K562 (cell line): Measurements from ENCODE around the gene AURKB. TPM values are rescaled to one million over a fixed set of nuclear protein-coding genes. Genes with fewer than 3 reads are reported as not detected.

Experiments used
- CBFB ChIP-seq: sonication (generic); formaldehyde crosslinking; IDR thresholded peaks from 2 replicates; pipeline ENCODE4 v1.4.0; 2020; ENCODE audit warnings: mild to moderate bottlenecking, missing genetic modification reagents
- CLOCK ChIP-seq: fragments of 250-450 bp; sonication (Bioruptor Pico); IDR thresholded peaks from 2 replicates; pipeline ENCODE4 v1.4.0; 2020; ENCODE audit warnings: mild to moderate bottlenecking, moderate library complexity, borderline replicate concordance
- CREM ChIP-seq: IDR thresholded peaks from 2 replicates; pipeline ENCODE4 v1.6.1; 2014; ENCODE audit warnings: antibody characterized with exemption, low read depth
- CTBP1 ChIP-seq: fragments of 450-650 bp; IDR thresholded peaks from 2 replicates; pipeline ENCODE4 v1.6.1; 2016; ENCODE audit warnings: borderline replicate concordance
- E2F5 ChIP-seq: sonication (generic); formaldehyde crosslinking; IDR thresholded peaks from 2 replicates; pipeline ENCODE4 v1.8.0; 2022; ENCODE audit warnings: mild to moderate bottlenecking, missing genetic modification reagents
- HDAC1 ChIP-seq, 2 experiments: fragments of 450-650 bp; IDR thresholded peaks; 2 replicates each; pipeline ENCODE4 v1.6.1; 2016 to 2017; ENCODE audit warnings: inconsistent platforms in 1 of 2, mild to moderate bottlenecking in 1 of 2, moderate library complexity in 1 of 2
- HDAC3 ChIP-seq: fragments of 450-650 bp; IDR thresholded peaks from 2 replicates; pipeline ENCODE4 v1.6.1; 2018; ENCODE audit warnings: borderline replicate concordance, mild to moderate bottlenecking, moderate library complexity; ENCODE audit not compliant: partially characterized antibody
- HOMEZ ChIP-seq: fragments of 250-450 bp; sonication (Bioruptor Pico); IDR thresholded peaks from 2 replicates; pipeline ENCODE4 v1.4.0; 2020; ENCODE audit warnings: mild to moderate bottlenecking, moderate library complexity
- KDM2B ChIP-seq: fragments of 250-450 bp; sonication (Bioruptor Pico); IDR thresholded peaks from 2 replicates; pipeline ENCODE4 v1.8.0; 2021; ENCODE audit warnings: mild to moderate bottlenecking, moderate library complexity
- KLF10 ChIP-seq: fragments of 250-450 bp; sonication (Bioruptor Pico); IDR thresholded peaks from 2 replicates; pipeline ENCODE4 v1.6.1; 2021; ENCODE audit warnings: matching md5 sums
- MAFF ChIP-seq: IDR thresholded peaks from 2 replicates; pipeline ENCODE4 v1.6.1; 2012; ENCODE audit warnings: low read length, improper control_type of control experiment
- NR1H2 ChIP-seq: sonication (generic); formaldehyde crosslinking; IDR thresholded peaks from 2 replicates; pipeline ENCODE4 v1.4.0; 2020; ENCODE audit warnings: mild to moderate bottlenecking, missing genetic modification reagents
- NR4A1 ChIP-seq, 2 experiments: fragments of 250-450 bp in 1 of 2; fragments of 450-650 bp in 1 of 2; sonication (Bioruptor Pico) in 1 of 2; IDR thresholded peaks; 2 replicates each; pipeline versions ENCODE4 v1.4.0 to v1.6.1; 2016 to 2020; ENCODE audit warnings: mild to moderate bottlenecking in 2 of 2, missing compliant biosample characterization in 1 of 2, missing genetic modification characterization in 1 of 2, moderate library complexity in 1 of 2
- PML ChIP-seq: IDR thresholded peaks from 2 replicates; pipeline ENCODE4 v1.6.1; 2012; ENCODE audit warnings: low read length, inconsistent platforms
- RB1 ChIP-seq: fragments of 450-650 bp; IDR thresholded peaks from 2 replicates; pipeline ENCODE4 v1.6.1; 2017; ENCODE audit warnings: low read depth, mild to moderate bottlenecking
- SIN3B ChIP-seq: fragments of 450-650 bp; IDR thresholded peaks from 2 replicates; pipeline ENCODE4 v1.6.1; 2017; ENCODE audit warnings: low read depth, mild to moderate bottlenecking, moderate library complexity
- SUPT5H ChIP-seq: fragments of 450-650 bp; IDR thresholded peaks from 2 replicates; pipeline ENCODE4 v1.6.1; 2016
- TAL1 ChIP-seq: fragments of 450-650 bp; IDR thresholded peaks from 2 replicates; pipeline ENCODE4 v1.6.1; 2016; ENCODE audit warnings: mild to moderate bottlenecking
- TOE1 ChIP-seq, 2 experiments: fragments of 450-650 bp in 1 of 2; sonication (generic) in 1 of 2; formaldehyde crosslinking in 1 of 2; IDR thresholded peaks; 2 replicates each; pipeline versions ENCODE4 v1.7.1 to v1.8.0; 2016 to 2022; ENCODE audit warnings: borderline replicate concordance in 2 of 2, mild to moderate bottlenecking in 2 of 2, antibody characterized with exemption in 1 of 2, inconsistent platforms in 1 of 2, low read depth in 1 of 2, missing genetic modification reagents in 1 of 2, moderate library complexity in 1 of 2
- ZBTB33 ChIP-seq: sonication (generic); formaldehyde crosslinking; IDR thresholded peaks from 2 replicates; pipeline ENCODE4 v1.8.1; 2023; ENCODE audit warnings: mild to moderate bottlenecking, missing genetic modification reagents
- ZNF12 ChIP-seq: sonication (generic); formaldehyde crosslinking; IDR thresholded peaks from 2 replicates; pipeline ENCODE4 v1.4.0; 2020; ENCODE audit warnings: mild to moderate bottlenecking, missing genetic modification reagents
- polyA plus RNA-seq, 8 experiments: library from polyadenylated mRNA; depleted of rRNA in 4 of 8; stranded (reverse) in 5 of 8; unstranded in 3 of 8; fragments of >200 nt; fragmentation: Nextera tagmentation in 2 of 8; fragmentation: Illumina TruSeq in 1 of 8; extraction: Ambion mirVana in 2 of 8; extraction: Trizol in 1 of 8; gene quantifications; 2 replicates each; pipeline versions ENCODE4 v1.2.1 to v1.2.3, GENCODE V29; 2011 to 2014; ENCODE audit warnings: inconsistent platforms in 1 of 8, missing spikeins in 1 of 8
- total RNA-seq, 7 experiments: library from RNA; depleted of rRNA in 6 of 7; stranded (reverse); fragments of >200 nt in 6 of 7; fragmentation: Illumina TruSeq in 2 of 7; extraction: Trizol in 2 of 7; gene quantifications; 2 replicates each; pipeline versions ENCODE4 v1.2.1 to v1.2.3, GENCODE V29; 2011 to 2021; ENCODE audit warnings: low replicate concordance in 1 of 7

AURKB gene
- total and polyA plus RNA-seq, 9 of the 15 experiments (the other 6 are each of a cell fraction or from before 2014, with no cell fraction given) = 27.2 to 114 (median 74.8) TPM

- TF ChIP-seq HDAC3 (no peak), TAL1 (no peak), HOMEZ (no peak), NR4A1 (CRISPR knock-in tag; IDR thresholded peaks at IDR 0.05) (no peak), NR4A1 (tag; IDR thresholded peaks at IDR 0.05) (no peak), CLOCK (CRISPR knock-in tag) (no peak), ZBTB33 (CRISPR knock-in tag) (no peak), ZNF12 (0 out of 2 replicates have a peak, but pooled peaks have one; percentile 53), E2F5 (peak; percentile 37; the same call in 1 of the 2 replicates), SIN3B (no peak), KLF10 (CRISPR knock-in tag) (no peak), MAFF (no peak), CREM (peak; percentile 71), NR1H2 (CRISPR knock-in tag) (peak; percentile 89; the same call in 1 of the 2 replicates), CBFB (CRISPR knock-in tag) (peak; percentile 52; the same call in 1 of the 2 replicates), TOE1 (IDR thresholded peaks at IDR 0.05; ENCODE audit: borderline replicate concordance) (no peak), TOE1 (CRISPR knock-in tag; IDR thresholded peaks at IDR 0.05; ENCODE audit: borderline replicate concordance, low read depth) (peak; percentile 81; the same call in 1 of the 2 replicates), SUPT5H (no peak), CTBP1 (peak; percentile 18; the same call in 1 of the 2 replicates), HDAC1 (IDR thresholded peaks at IDR 0.05) (peak; percentile 16 to 89; a peak in 2 of 4 replicates), KDM2B (CRISPR knock-in tag) (no peak), PML (no peak), RB1 (peak; percentile 15; the same call in 1 of the 2 replicates)
Measured at GRCh38 chr17:8185582-8186445, 24.6 kb downstream of the AURKB start (continued).
